Keratinocyte (primary cell): ENCODE results near the gene ROMO1. TPM values are rescaled to one million over a fixed set of nuclear protein-coding genes. Genes with fewer than 3 reads are reported as not detected.

ENCODE experiments used
- DNase-seq: peaks from one replicate; pipeline ENCODE4 v3.0.0-alpha.2; 2011; ENCODE audit warnings: low read depth, missing footprints, low spot score
- FAIRE-seq: peaks from 2 replicates; lab custom pipeline; 2011; peaks lifted over from hg19 to GRCh38; lab: Jason Lieb, UNC
- H2AFZ ChIP-seq: 2 replicates; pipeline ENCODE4 v1.6.0; 2012; ENCODE audit warnings: low read length, control low read depth, inconsistent platforms; ENCODE audit not compliant: control insufficient read depth
- H3K27ac ChIP-seq: 2 replicates; pipeline ENCODE4 v1.5.1; 2011; ENCODE audit warnings: low read length; ENCODE audit not compliant: control insufficient read depth, insufficient read depth
- H3K27me3 ChIP-seq: 3 replicates; pipeline ENCODE4 v1.6.0; 2011; ENCODE audit warnings: low read length; ENCODE audit not compliant: control insufficient read depth, insufficient read depth; ENCODE audit errors: extremely low read depth
- H3K36me3 ChIP-seq, 2 experiments: 2 replicates in 1 of 2; 3 replicates in 1 of 2; pipeline ENCODE4 v1.5.1; 2011; ENCODE audit warnings: low read length in 2 of 2, mild to moderate bottlenecking in 1 of 2; ENCODE audit not compliant: control insufficient read depth in 2 of 2, insufficient read depth in 2 of 2; ENCODE audit errors: extremely low read depth in 1 of 2
- H3K4me1 ChIP-seq: 3 replicates; pipeline ENCODE4 v1.5.1; 2011; ENCODE audit warnings: low read length; ENCODE audit not compliant: control insufficient read depth, insufficient read depth; ENCODE audit errors: extremely low read depth
- H3K4me2 ChIP-seq: 3 replicates; pipeline ENCODE4 v1.6.0; 2011; ENCODE audit warnings: low read depth, low read length; ENCODE audit not compliant: control insufficient read depth, insufficient read depth; ENCODE audit errors: extremely low read depth
- H3K4me3 ChIP-seq, 3 experiments: fragments of 200-600 bp in 1 of 3; sonication (generic) in 1 of 3; 2 replicates in 2 of 3; 3 replicates in 1 of 3; pipeline ENCODE4 v1.5.1; 2011 to 2016; ENCODE audit warnings: low read length in 3 of 3, mild to moderate bottlenecking in 3 of 3, control low read depth in 2 of 3, inconsistent platforms in 1 of 3, low read depth in 1 of 3, mixed read lengths in 1 of 3, mixed run types in 1 of 3, moderate library complexity in 1 of 3; ENCODE audit not compliant: control insufficient read depth in 2 of 3, insufficient read depth in 2 of 3; ENCODE audit errors: extremely low read depth in 1 of 3
- H3K79me2 ChIP-seq: 2 replicates; pipeline ENCODE4 v1.6.0; 2012; ENCODE audit warnings: low read length; ENCODE audit not compliant: control insufficient read depth, insufficient read depth
- H3K9ac ChIP-seq: 3 replicates; pipeline ENCODE4 v1.6.0; 2011; ENCODE audit warnings: low read length; ENCODE audit not compliant: control insufficient read depth, insufficient read depth; ENCODE audit errors: extremely low read depth
- H3K9me1 ChIP-seq: 3 replicates; pipeline ENCODE4 v1.6.0; 2011; ENCODE audit warnings: low read length; ENCODE audit not compliant: control insufficient read depth, insufficient read depth; ENCODE audit errors: extremely low read depth
- H3K9me3 ChIP-seq: 2 replicates; pipeline ENCODE4 v1.5.1; 2012; ENCODE audit warnings: low read depth, low read length; ENCODE audit not compliant: control insufficient read depth
- H4K20me1 ChIP-seq: 3 replicates; pipeline ENCODE4 v1.6.0; 2011; ENCODE audit warnings: low read length; ENCODE audit not compliant: control insufficient read depth, insufficient read depth; ENCODE audit errors: extremely low read depth
- CTCF ChIP-seq, 3 experiments: IDR thresholded peaks in 1 of 3; conservative IDR thresholded peaks in 1 of 3; optimal IDR thresholded peaks in 1 of 3; 2 replicates in 2 of 3; 3 replicates in 1 of 3; pipeline versions ENCODE3 to v1.5.1; 2011; ENCODE audit warnings: low read length in 3 of 3, mild to moderate bottlenecking in 3 of 3, moderate library complexity in 2 of 3, control low read depth in 1 of 3, inconsistent platforms in 1 of 3; ENCODE audit not compliant: insufficient read depth in 2 of 3; ENCODE audit errors: extremely low read depth in 1 of 3
- EZH2 ChIP-seq: IDR thresholded peaks from one replicate; pipeline ENCODE4 v1.6.1; 2012; ENCODE audit warnings: inconsistent platforms, mild to moderate bottlenecking, low read length, moderate library complexity
- dilution Hi-C: fragments of 300-500 bp; cut with MboI; formaldehyde crosslinking; loops from one replicate; pipeline ENCODE4 v1.7.0; 2020; ENCODE audit warnings: low sequenced_read_pairs; ENCODE audit not compliant: extremely low pct_ligation_motif_present
- polyA plus RNA-seq, 5 experiments: library from polyadenylated mRNA; depleted of rRNA in 3 of 5; stranded (reverse) in 3 of 5; stranded (forward) in 1 of 5; unstranded in 1 of 5; fragments of >200 nt; gene quantifications; 1 replicate in 1 of 5; 2 replicates in 3 of 5; 3 replicates in 1 of 5; pipeline versions ENCODE4 v1.2.1 to v1.2.3, GENCODE V29; 2011 to 2012; ENCODE audit warnings: missing spikeins in 2 of 5, low read depth in 1 of 5, low replicate concordance in 1 of 5

Gene ROMO1
- polyA plus RNA-seq, 1 donor (not counting 4 experiments of a cell fraction or from before 2014, with no cell fraction given): 195 TPM

DNA sequence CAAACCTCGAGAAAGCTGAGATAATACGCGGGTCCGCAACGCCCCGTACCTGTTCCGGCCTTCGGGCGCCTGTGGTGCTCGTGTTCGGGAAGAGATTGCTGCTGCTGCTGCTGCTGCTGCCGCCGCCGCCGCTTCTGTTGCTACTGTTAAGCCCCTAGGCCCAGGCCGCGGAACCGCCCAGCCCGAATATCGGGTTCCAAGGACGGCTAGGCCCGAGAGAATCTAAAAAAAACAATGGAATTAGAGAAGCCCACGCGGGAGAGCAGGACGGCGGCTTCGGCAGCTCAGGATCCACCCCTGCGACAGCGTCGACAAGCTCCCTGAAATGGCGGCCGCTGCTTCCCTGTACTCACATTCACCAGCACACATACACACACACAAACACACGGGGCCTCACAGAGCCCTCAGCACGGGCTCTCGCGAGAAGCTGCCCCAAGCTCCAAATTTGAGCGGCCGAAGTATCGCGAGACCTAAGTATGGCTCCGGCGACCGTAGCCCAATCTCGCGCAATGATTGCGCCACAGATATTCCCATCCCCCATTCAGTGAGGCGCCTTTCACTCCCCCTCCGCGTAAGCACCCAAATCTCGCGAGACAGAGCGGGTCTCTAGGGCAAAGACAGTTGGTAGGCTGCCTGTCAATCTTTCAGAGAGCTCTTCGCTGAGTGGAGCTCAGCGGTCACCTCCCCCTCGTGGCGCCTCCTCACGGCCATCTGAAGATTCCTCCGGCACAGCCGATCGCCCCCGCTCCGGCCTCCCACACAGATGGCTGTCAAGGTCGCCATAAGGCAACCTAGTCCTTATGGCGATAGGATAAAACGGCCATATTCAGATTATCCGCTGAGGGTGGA is 42.9 kb downstream of the ROMO1 start, which contains the start of gene RBM39:
Gene RBM39, minus strand, starts transcription at position 369 of the 849 bp plus-strand sequence. CDS start 1,386 bp downstream, outside the sequence.
- Histone ChIP-seq H3K9ac (peak within 1 kb of the TSS; percentile 99), H3K9me3 (no peaks in the 10 kb centered on the region), H3K4me2 (peak within 1 kb of the TSS; percentile 95), H3K27ac (peak within 1 kb of the TSS; percentile 98), H3K79me2 (peaks cover 51% of the 10 kb centered on the region), H4K20me1 (peaks cover 24% of the 10 kb centered on the region), H3K4me1 (peaks cover 39% of the 10 kb centered on the region), H3K4me3 (peak within 1 kb of the TSS; percentile 85 to 87 (median 86)), H3K36me3 (peaks cover 4 to 24% of the 10 kb centered on the region in 2 experiments), H3K27me3 (no peaks in the 10 kb centered on the region), H3K9me1 (peaks cover 6% of the 10 kb centered on the region), H2AFZ (no peak within 1 kb of the TSS)
- TF ChIP-seq CTCF (optimal IDR thresholded peaks at IDR 0.05 in 1 of 3, IDR thresholded peaks at IDR 0.05 in 1 of 3, conservative IDR thresholded peaks at IDR 0.05 in 1 of 3; ENCODE audit: extremely low read depth in 1 of 3, insufficient read depth in 2 of 3, low read length in 3 of 3) (peak; percentile 27 to 51 (median 30)), EZH2 (no peak)
- dilution Hi-C loops: no loop called here
- FAIRE-seq (peak; percentile 61), DNase-seq (peak; percentile 100)

GRCh38 chr20:35742741-35743523 is 43.7 kb downstream of the ROMO1 start:
- dilution Hi-C loops: no loop called here
- Histone ChIP-seq H3K4me1 (peaks cover 39% of the 10 kb centered on the region), H3K4me2 (peak overlapping the region; percentile 95), H4K20me1 (peaks cover 24% of the 10 kb centered on the region), H3K9me3 (no peaks in the 10 kb centered on the region), H3K9ac (peak overlapping the region; percentile 99), H3K9me1 (peaks cover 6% of the 10 kb centered on the region), H3K4me3 (peak overlapping the region; percentile 72 to 87 (median 85)), H3K27ac (peak overlapping the region; percentile 98), H3K79me2 (peaks cover 43% of the 10 kb centered on the region), H3K36me3 (peaks cover 4 to 24% of the 10 kb centered on the region in 2 experiments), H2AFZ (no peak overlapping the region), H3K27me3 (no peaks in the 10 kb centered on the region)
- TF ChIP-seq EZH2 (no peak), CTCF (optimal IDR thresholded peaks at IDR 0.05 in 1 of 3, IDR thresholded peaks at IDR 0.05 in 1 of 3, conservative IDR thresholded peaks at IDR 0.05 in 1 of 3; ENCODE audit: extremely low read depth in 1 of 3, insufficient read depth in 2 of 3, low read length in 3 of 3) (no peak)
- FAIRE-seq (no peak), DNase-seq (no peak)
